Measurements from ENCODE around the gene UBXN4. TPM values are rescaled to one million over a fixed set of nuclear protein-coding genes. Genes with fewer than 3 reads are reported as not detected.
"Not testable (repeated sequence)": the region's sequence is repeated elsewhere in the genome, so short reads cannot be mapped to it uniquely, and the experiment has no call there.

The UBXN4 gene
- 40.3 and 42.7 TPM in 2 replicates for total RNA-seq

GRCh38 chr2:135741395-135742324, at the start of gene UBXN4:
TSS of gene UBXN4 (plus strand) at chr2:135741855. CDS start at chr2:135741930, 75 bp downstream.
- peak; percentile 99 to 100 for DNase-seq (ENCODE audit: low read depth in 2 of 2)

- peak; percentile 21 to 77 for DNase-seq (ENCODE audit: low read depth in 2 of 2)
Observed at GRCh38 chr2:135694711-135695110, 46.9 kb upstream of the UBXN4 start.

- no peak for DNase-seq (ENCODE audit: low read depth in 2 of 2)
Observed at GRCh38 chr2:135698838-135699237, 42.8 kb upstream of the UBXN4 start.

- DNase-seq (ENCODE audit: low read depth in 2 of 2): peak in 1 of 2 donors; percentile 1
Observed at GRCh38 chr2:135701442-135701841, 40.2 kb upstream of the UBXN4 start.

GRCh38 chr2:135703300-135703699, 38.4 kb upstream of the UBXN4 start:
- DNase-seq (ENCODE audit: low read depth in 2 of 2): no peak

GRCh38 chr2:135704075-135704474, 37.6 kb upstream of the UBXN4 start:
- DNase-seq (ENCODE audit: low read depth in 2 of 2): not testable (repeated sequence)

- DNase-seq (ENCODE audit: low read depth in 2 of 2): no peak
Observed at GRCh38 chr2:135708159-135708558, 33.5 kb upstream of the UBXN4 start.

GRCh38 chr2:135709992-135710391, 31.7 kb upstream of the UBXN4 start:
- DNase-seq (ENCODE audit: low read depth in 2 of 2): peak; percentile 50 to 70

GRCh38 chr2:135715086-135715485, 26.6 kb upstream of the UBXN4 start:
- not testable (repeated sequence) for DNase-seq (ENCODE audit: low read depth in 2 of 2)

- DNase-seq (ENCODE audit: low read depth in 2 of 2): no peak
Observed at GRCh38 chr2:135728064-135728743, 13.5 kb upstream of the UBXN4 start.

GRCh38 chr2:135732561-135732960, 9.1 kb upstream of the UBXN4 start:
- DNase-seq (ENCODE audit: low read depth in 2 of 2): no peak

GRCh38 chr2:135733045-135733444, 8.6 kb upstream of the UBXN4 start:
- DNase-seq (ENCODE audit: low read depth in 2 of 2): no peak

- DNase-seq (ENCODE audit: low read depth in 2 of 2): no peak
Observed at GRCh38 chr2:135736546-135736945, 5.1 kb upstream of the UBXN4 start.

- no peak for DNase-seq (ENCODE audit: low read depth in 2 of 2)
Observed at GRCh38 chr2:135740206-135740605, 1.4 kb upstream of the UBXN4 start.

- no peak for DNase-seq (ENCODE audit: low read depth in 2 of 2)
Observed at GRCh38 chr2:135741043-135741394, 636 bp upstream of the UBXN4 start.

GRCh38 chr2:135742325-135742757, 686 bp downstream of the UBXN4 start:
- peak; percentile 74 to 79 for DNase-seq (ENCODE audit: low read depth in 2 of 2)

- DNase-seq (ENCODE audit: low read depth in 2 of 2): no peak
Observed at GRCh38 chr2:135743860-135744259, 2.2 kb downstream of the UBXN4 start.

- DNase-seq (ENCODE audit: low read depth in 2 of 2): peak; percentile 32 to 42
Observed at GRCh38 chr2:135744760-135745314, 3.2 kb downstream of the UBXN4 start.

- peak in 1 of 2 donors; percentile 41 for DNase-seq (ENCODE audit: low read depth in 2 of 2)
Observed at GRCh38 chr2:135745545-135745944, 3.9 kb downstream of the UBXN4 start.

- DNase-seq (ENCODE audit: low read depth in 2 of 2): no peak
Observed at GRCh38 chr2:135755573-135755972, 13.9 kb downstream of the UBXN4 start.

GRCh38 chr2:135756692-135757091, 15.0 kb downstream of the UBXN4 start:
- DNase-seq (ENCODE audit: low read depth in 2 of 2): no peak

GRCh38 chr2:135762022-135762421, 20.4 kb downstream of the UBXN4 start:
- no peak for DNase-seq (ENCODE audit: low read depth in 2 of 2)

Measured in lung microvascular endothelial cell (primary cell).